WI38 (cell line): ENCODE measurements around the gene IFT81.

ENCODE experiments used
- H3K4me3 ChIP-seq: 2 replicates; pipeline ENCODE4 v1.5.1; 2011; ENCODE audit warnings: low read depth, mild to moderate bottlenecking, control low read depth, low read length
- TF ChIP-seq, protein P1 (sequence below): IDR thresholded peaks from 2 replicates; pipeline ENCODE4 v1.5.1; 2012; ENCODE audit warnings: low read depth, mild to moderate bottlenecking, control low read depth, low read length

IFT81 gene

DNA sequence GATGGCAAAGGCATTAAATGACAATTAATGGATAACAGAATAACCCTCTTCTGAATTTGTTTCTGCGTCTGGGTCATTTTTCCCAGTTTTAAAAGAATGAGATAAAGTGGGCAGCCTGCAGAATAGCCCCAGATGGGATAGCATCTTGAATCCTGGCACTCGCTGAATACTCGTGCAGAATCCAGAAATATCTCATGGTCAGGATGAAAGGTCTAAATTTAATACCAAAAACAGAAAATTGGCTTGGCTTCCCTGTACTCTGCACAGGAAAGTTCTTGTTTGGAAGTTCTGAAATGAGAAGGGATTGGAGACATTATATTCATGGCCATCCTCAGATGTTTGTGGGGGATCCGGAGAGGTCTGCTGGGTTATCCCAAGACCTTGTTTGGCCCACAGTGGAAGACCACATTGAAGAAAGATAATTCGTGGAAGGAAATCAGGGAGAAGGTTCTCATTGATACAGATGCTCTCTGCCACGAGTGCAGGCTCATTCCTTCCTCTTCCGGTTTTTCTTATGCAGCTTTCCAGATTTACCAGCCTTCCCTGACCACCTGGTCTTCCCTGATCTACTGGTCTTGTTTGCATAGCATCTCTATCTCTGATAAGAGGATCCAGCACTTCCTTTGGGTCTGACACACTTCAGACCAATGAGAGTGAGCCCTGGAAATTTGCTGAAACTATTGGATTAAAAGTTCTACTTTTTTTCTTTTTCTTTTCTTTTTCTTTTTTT lies 6.0 kb upstream of the IFT81 start:
- TF ChIP-seq, protein P1, sequence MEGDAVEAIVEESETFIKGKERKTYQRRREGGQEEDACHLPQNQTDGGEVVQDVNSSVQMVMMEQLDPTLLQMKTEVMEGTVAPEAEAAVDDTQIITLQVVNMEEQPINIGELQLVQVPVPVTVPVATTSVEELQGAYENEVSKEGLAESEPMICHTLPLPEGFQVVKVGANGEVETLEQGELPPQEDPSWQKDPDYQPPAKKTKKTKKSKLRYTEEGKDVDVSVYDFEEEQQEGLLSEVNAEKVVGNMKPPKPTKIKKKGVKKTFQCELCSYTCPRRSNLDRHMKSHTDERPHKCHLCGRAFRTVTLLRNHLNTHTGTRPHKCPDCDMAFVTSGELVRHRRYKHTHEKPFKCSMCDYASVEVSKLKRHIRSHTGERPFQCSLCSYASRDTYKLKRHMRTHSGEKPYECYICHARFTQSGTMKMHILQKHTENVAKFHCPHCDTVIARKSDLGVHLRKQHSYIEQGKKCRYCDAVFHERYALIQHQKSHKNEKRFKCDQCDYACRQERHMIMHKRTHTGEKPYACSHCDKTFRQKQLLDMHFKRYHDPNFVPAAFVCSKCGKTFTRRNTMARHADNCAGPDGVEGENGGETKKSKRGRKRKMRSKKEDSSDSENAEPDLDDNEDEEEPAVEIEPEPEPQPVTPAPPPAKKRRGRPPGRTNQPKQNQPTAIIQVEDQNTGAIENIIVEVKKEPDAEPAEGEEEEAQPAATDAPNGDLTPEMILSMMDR, result no peak
- no peak overlapping the region for H3K4me3 ChIP-seq

DNA sequence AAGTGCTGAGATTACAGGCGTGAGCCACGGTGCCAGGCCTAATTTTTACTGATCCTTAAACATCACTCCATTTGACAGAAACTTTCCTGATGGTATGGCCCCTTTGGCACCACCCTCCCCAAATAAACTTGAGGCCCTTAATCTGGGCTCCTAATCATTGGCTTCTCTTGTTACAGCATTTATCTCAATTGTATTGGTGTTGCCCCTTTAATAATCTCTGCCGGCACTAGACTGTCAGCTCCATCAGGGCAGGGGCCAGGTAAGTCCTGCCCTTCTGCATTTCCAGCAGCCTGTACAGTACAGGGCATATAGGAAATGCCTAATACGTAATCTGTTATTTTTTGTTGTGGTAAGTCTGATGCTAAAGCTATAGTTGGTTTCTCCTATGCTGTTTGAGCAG lies 1.2 kb upstream of the IFT81 start:
- H3K4me3 ChIP-seq, result no peak overlapping the region
- TF ChIP-seq, protein P1, result no peak

DNA sequence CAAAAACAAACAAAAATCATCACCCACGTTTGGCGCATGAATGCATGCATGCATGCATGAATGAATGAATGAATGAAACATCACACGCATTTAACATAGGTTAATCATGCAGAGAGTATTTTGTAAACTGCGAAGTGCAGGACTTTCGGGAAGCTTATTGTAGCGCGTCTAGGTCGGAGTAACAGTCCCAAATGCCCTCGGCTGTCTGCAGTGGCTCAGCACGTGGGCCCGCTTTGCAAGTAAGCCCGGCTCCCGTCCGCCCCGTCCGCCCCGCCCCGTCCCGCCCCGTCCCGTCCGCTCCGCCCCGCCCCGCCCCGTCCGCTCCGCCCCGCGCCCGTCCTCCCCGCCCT lies 263 bp upstream of the IFT81 start:
- no peak overlapping the region for H3K4me3 ChIP-seq

DNA sequence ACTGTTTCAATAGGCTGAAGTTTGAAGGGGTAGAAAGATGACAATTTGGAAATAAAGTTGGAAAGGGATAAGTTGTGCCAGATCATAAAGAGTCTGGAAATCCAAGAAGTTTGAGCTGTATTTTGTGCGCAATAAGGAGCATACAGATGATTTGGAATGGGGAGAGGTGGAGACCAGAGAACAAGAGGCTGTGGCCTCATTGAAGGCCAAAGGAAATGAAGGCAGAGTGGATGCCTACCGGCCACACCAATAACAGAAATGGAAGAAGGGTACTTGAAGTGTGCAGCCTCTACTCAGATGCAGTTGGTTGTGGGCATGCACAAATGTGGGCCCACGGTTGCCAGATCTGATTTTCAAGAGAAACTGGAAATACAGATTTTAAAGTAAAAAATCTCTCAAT lies 2.4 kb downstream of the IFT81 start:
- no peak overlapping the region for H3K4me3 ChIP-seq
- TF ChIP-seq, protein P1, result no peak

More for the DNA sequence above, 263 bp upstream of the IFT81 start:
- TF ChIP-seq, protein P1, result no peak

DNA sequence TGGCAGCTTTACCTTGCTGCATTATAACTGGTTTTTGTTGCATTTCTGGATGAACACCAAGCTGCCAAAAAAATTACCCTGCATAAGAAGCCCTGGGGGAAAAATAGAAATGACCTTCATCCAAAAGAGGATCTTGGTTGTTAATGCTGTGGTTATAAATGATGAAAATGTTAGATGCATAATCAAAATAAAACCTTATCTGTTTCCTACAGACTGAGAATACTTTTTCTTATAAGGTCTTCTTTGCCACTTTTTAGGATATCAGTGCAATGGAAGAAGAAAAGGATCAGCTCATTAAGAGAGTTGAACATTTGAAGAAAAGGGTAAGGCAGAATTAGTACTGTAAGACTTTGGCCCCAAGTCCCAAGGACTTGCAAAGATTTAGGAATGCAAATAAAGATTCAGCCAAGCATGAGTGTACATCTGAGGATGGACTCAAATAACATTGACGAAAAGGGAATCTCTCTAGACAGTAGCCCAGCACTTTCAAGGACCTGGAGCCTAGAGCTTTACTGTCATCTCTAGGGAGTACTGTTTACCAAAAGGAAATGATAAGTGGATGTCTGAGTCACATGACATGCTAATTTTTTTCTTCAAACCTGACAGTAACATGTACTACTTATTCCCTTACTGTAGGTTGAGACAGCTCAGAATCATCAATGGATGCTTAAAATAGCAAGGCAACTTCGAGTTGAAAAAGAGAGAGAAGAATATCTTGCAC lies 10.7 kb downstream of the IFT81 start:
- TF ChIP-seq, protein P1, result no peak
- H3K4me3 ChIP-seq, result no peak overlapping the region

DNA sequence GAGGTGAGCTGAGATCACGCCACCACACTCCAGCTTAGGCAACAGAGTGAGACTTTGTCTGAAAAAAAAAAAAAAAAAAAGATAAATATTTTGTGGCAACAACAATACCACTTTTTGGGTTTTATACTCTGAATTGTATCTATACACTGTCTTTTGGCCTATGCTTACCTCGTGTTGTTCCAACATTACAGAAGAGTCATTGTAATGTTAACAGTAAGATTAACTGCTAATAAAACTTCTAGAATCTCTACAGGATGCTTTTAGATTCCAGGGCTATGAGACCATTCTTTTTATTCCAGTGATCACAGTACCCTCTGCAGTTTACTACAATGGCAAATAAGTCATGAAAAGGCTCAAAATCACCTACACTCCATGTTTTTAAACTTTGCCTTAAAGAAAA lies 11.6 kb downstream of the IFT81 start:
- no peak overlapping the region for H3K4me3 ChIP-seq

DNA sequence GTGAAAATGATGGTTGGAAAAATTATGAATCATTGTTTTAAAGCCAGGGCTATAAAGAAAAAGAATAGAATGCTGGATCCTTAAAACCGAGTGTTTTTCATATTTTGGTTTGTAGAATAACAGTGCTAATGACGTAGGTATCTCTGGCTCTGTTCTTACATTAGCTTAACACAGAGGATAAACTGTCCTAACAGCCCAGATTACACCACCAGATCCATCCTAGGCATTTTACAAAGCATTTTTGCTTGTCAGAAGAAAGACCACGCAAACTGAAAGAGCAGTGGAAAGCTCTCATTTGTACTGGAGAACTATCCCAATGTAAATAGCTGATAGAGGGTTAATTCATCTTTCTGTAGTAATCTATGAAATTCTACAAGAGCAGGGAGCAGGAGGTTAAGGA lies 13.6 kb downstream of the IFT81 start:
- TF ChIP-seq, protein P1, result no peak
- no peak overlapping the region for H3K4me3 ChIP-seq

More for the DNA sequence above, 11.6 kb downstream of the IFT81 start:
- TF ChIP-seq, protein P1, result no peak
